HFFc6 (cell line): ENCODE results near the gene KIAA1549. TPM values are rescaled to one million over a fixed set of nuclear protein-coding genes. Genes with fewer than 3 reads are reported as not detected.

Source experiments
- DNase-seq: peaks from one replicate; pipeline ENCODE4 v3.0.0-alpha.2; 2018
- H3K27ac Mint-ChIP-seq: 2 replicates; pipeline ENCODE4 v1.8.0; 2020; ENCODE audit warnings: mild to moderate bottlenecking, mixed read lengths
- H3K27me3 Mint-ChIP-seq: 2 replicates; pipeline ENCODE4 v1.8.0; 2021; ENCODE audit warnings: mild to moderate bottlenecking, moderate library complexity, mixed read lengths; ENCODE audit not compliant: insufficient read depth
- H3K36me3 Mint-ChIP-seq: 2 replicates; pipeline ENCODE4 v1.8.0; 2021; ENCODE audit warnings: low read depth, mixed read lengths
- H3K4me1 Mint-ChIP-seq: 2 replicates; pipeline ENCODE4 v1.8.0; 2020; ENCODE audit warnings: low read depth, mixed read lengths
- H3K4me3 Mint-ChIP-seq: 2 replicates; pipeline ENCODE4 v1.8.0; 2020; ENCODE audit warnings: mild to moderate bottlenecking, moderate library complexity, mixed read lengths
- H3K9me3 Mint-ChIP-seq: 2 replicates; pipeline ENCODE4 v1.8.0; 2020; ENCODE audit warnings: mild to moderate bottlenecking, mixed read lengths
- CTCF ChIP-seq: fragments of 200-600 bp; sonication (generic); IDR thresholded peaks from 2 replicates; pipeline ENCODE4 v1.5.0; 2021; ENCODE audit warnings: antibody characterized with exemption, mild to moderate bottlenecking
- total RNA-seq, 6 experiments: library from RNA; stranded (reverse); fragmentation: NEBNext Ultra II Directional; extraction: Animal tissue kit (Norgen Biotek cat#: 25700); gene quantifications; 2 replicates in 1 of 6; 3 replicates in 5 of 6; pipeline ENCODE4 v1.2.3, GENCODE V29; 2021

Gene KIAA1549
- total RNA-seq, 6 experiments from 2014 or later, result 7.0 to 13.3 (median 7.9) TPM

- no peak for TF ChIP-seq CTCF
Measured at GRCh38 chr7:138957217-138957616, 24.0 kb downstream of the KIAA1549 start.

GRCh38 chr7:138954545-138955475, 26.4 kb downstream of the KIAA1549 start:
- peaks cover 18% of the 10 kb centered on the region for H3K4me1 Mint-ChIP-seq
- no peak overlapping the region for H3K27ac Mint-ChIP-seq
- no peak for DNase-seq
- H3K27me3 Mint-ChIP-seq, result no peaks in the 10 kb centered on the region; the same call in 1 of the 2 replicates
- no peak for TF ChIP-seq CTCF
- no peak overlapping the region for H3K4me3 Mint-ChIP-seq
- H3K36me3 Mint-ChIP-seq, result no peaks in the 10 kb centered on the region; the same call in 1 of the 2 replicates
- no peaks in the 10 kb centered on the region; the same call in 1 of the 2 replicates for H3K9me3 Mint-ChIP-seq

More at GRCh38 chr7:138957217-138957616, 24.0 kb downstream of the KIAA1549 start:
- Mint-ChIP-seq H3K27ac (no peak overlapping the region), H3K4me3 (no peak overlapping the region), H3K4me1 (peaks cover 18% of the 10 kb centered on the region), H3K36me3 (no peaks in the 10 kb centered on the region; the same call in 1 of the 2 replicates), H3K27me3 (no peaks in the 10 kb centered on the region; the same call in 1 of the 2 replicates), H3K9me3 (no peaks in the 10 kb centered on the region; the same call in 1 of the 2 replicates)
- DNase-seq, result no peak

- TF ChIP-seq CTCF, result no peak
- Mint-ChIP-seq H3K27ac (no peak overlapping the region), H3K4me1 (peaks cover 1% of the 10 kb centered on the region), H3K27me3 (no peaks in the 10 kb centered on the region; the same call in 1 of the 2 replicates), H3K36me3 (no peaks in the 10 kb centered on the region; the same call in 1 of the 2 replicates), H3K9me3 (no peaks in the 10 kb centered on the region; the same call in 1 of the 2 replicates), H3K4me3 (no peak overlapping the region)
- no peak for DNase-seq
Measured at GRCh38 chr7:138952791-138953190, 28.4 kb downstream of the KIAA1549 start.

- Mint-ChIP-seq H3K36me3 (no peaks in the 10 kb centered on the region; the same call in 1 of the 2 replicates), H3K4me3 (no peak overlapping the region), H3K27ac (no peak overlapping the region), H3K9me3 (no peaks in the 10 kb centered on the region; the same call in 1 of the 2 replicates), H3K4me1 (no peaks in the 10 kb centered on the region), H3K27me3 (no peaks in the 10 kb centered on the region)
- no peak for DNase-seq
- TF ChIP-seq CTCF, result no peak
Measured at GRCh38 chr7:138951953-138952352, 29.2 kb downstream of the KIAA1549 start.

- Mint-ChIP-seq H3K36me3 (no peaks in the 10 kb centered on the region), H3K27ac (no peak overlapping the region), H3K4me1 (no peaks in the 10 kb centered on the region), H3K27me3 (no peaks in the 10 kb centered on the region; the same call in 1 of the 2 replicates), H3K9me3 (no peaks in the 10 kb centered on the region), H3K4me3 (no peak overlapping the region)
- no peak for DNase-seq
- no peak for TF ChIP-seq CTCF
Measured at GRCh38 chr7:138949421-138950088, 31.6 kb downstream of the KIAA1549 start.
